H1 (cell line): ENCODE results near the gene PAXIP1. TPM values are rescaled to one million over a fixed set of nuclear protein-coding genes. Genes with fewer than 3 reads are reported as not detected.
A peak's percentile ranks its signal among the peaks of the same experiment; 100 is the strongest.

Experiments used
- CTCF ChIA-PET: fragments of 300-600 bp; sonication (Branson Sonifier 250); formaldehyde crosslinking; loops from one replicate; lab custom pipeline; 2021; ENCODE audit not compliant: partially characterized antibody; lab: Charles Lee
- POLR2A ChIA-PET: fragments of 300-600 bp; sonication (Branson Sonifier 250); formaldehyde crosslinking; loops from one replicate; lab custom pipeline; 2021; ENCODE audit warnings: inconsistent platforms; ENCODE audit not compliant: partially characterized antibody; lab: Charles Lee
- DNase-seq, 2 experiments: peaks; one replicate each; pipeline versions ENCODE4 v3.0.0 to v3.0.0-alpha.2; 2010 to 2022; ENCODE audit warnings: low spot score in 2 of 2, low read depth in 1 of 2, mixed read lengths in 1 of 2
- FAIRE-seq: peaks from 2 replicates; lab custom pipeline; 2011; peaks lifted over from hg19 to GRCh38; lab: Jason Lieb, UNC
- H2AFZ ChIP-seq: 2 replicates; pipeline ENCODE4 v1.8.1; 2012; ENCODE audit warnings: low read length, inconsistent platforms
- H2AK5ac ChIP-seq: 2 replicates; pipeline ENCODE4 v1.6.1; 2013; ENCODE audit warnings: low read depth, low read length
- H2BK120ac ChIP-seq: replicated peaks from 2 replicates; pipeline ENCODE3; 2013; ENCODE audit warnings: low read depth, low read length, inconsistent platforms
- H2BK12ac ChIP-seq: 2 replicates; pipeline ENCODE4 v1.6.1; 2013; ENCODE audit warnings: low read depth, low read length
- H2BK15ac ChIP-seq: 2 replicates; pipeline ENCODE4 v1.6.1; 2013; ENCODE audit warnings: low read length
- H2BK20ac ChIP-seq: 2 replicates; pipeline ENCODE4 v1.6.1; 2013; ENCODE audit warnings: low read length
- H2BK5ac ChIP-seq: 2 replicates; pipeline ENCODE4 v1.6.1; 2013; ENCODE audit warnings: low read depth, low read length
- H3K14ac ChIP-seq: 2 replicates; pipeline ENCODE4 v1.6.1; 2013; ENCODE audit warnings: inconsistent platforms; ENCODE audit not compliant: insufficient read length
- H3K18ac ChIP-seq: 2 replicates; pipeline ENCODE4 v1.6.1; 2013; ENCODE audit warnings: low read length; ENCODE audit errors: extremely low read depth
- H3K23ac ChIP-seq: 2 replicates; pipeline ENCODE4 v1.6.1; 2013; ENCODE audit warnings: inconsistent platforms; ENCODE audit not compliant: insufficient read length
- H3K23me2 ChIP-seq: 2 replicates; pipeline ENCODE4 v1.6.1; 2013; ENCODE audit warnings: low read depth, low read length
- H3K27ac ChIP-seq: 2 replicates; pipeline ENCODE4 v1.6.1; 2011; ENCODE audit warnings: low read depth, low read length, inconsistent platforms
- H3K27me3 ChIP-seq, 4 experiments: replicated peaks in 1 of 4; 1 replicate in 1 of 4; 2 replicates in 3 of 4; pipeline versions ENCODE4 v1.6.1 to v1.8.1; 2011 to 2013; ENCODE audit warnings: low read length in 3 of 4, mild to moderate bottlenecking in 3 of 4, inconsistent platforms in 2 of 4, mixed read lengths in 2 of 4, moderate library complexity in 1 of 4; ENCODE audit not compliant: control insufficient read depth in 3 of 4, insufficient read depth in 3 of 4; ENCODE audit errors: extremely low read depth in 1 of 4
- H3K36me3 ChIP-seq, 4 experiments: 2 replicates each; pipeline versions ENCODE4 v1.6.1 to v1.8.1; 2011 to 2013; ENCODE audit warnings: mild to moderate bottlenecking in 4 of 4, low read length in 3 of 4, moderate library complexity in 2 of 4, control low read depth in 1 of 4, inconsistent platforms in 1 of 4; ENCODE audit not compliant: insufficient read depth in 4 of 4, control insufficient read depth in 2 of 4
- H3K4ac ChIP-seq: replicated peaks from 2 replicates; pipeline ENCODE3; 2013; ENCODE audit warnings: low read length, low read depth, mixed read lengths, inconsistent platforms; ENCODE audit not compliant: insufficient read length
- H3K4me1 ChIP-seq, 4 experiments: replicated peaks in 1 of 4; 1 replicate in 1 of 4; 2 replicates in 3 of 4; pipeline versions ENCODE4 v1.6.1 to v1.8.1; 2011 to 2013; ENCODE audit warnings: low read length in 3 of 4, inconsistent platforms in 2 of 4, mixed read lengths in 1 of 4; ENCODE audit not compliant: insufficient read depth in 4 of 4, control insufficient read depth in 3 of 4
- H3K4me2 ChIP-seq, 2 experiments: 2 replicates each; pipeline versions ENCODE4 v1.6.1 to v1.8.1; 2011 to 2013; ENCODE audit warnings: low read depth in 2 of 2, low read length in 2 of 2, control low read depth in 1 of 2, inconsistent platforms in 1 of 2, mild to moderate bottlenecking in 1 of 2; ENCODE audit not compliant: insufficient read depth in 1 of 2
- H3K4me3 ChIP-seq, 4 experiments: fragments of 200-600, 300-600 bp in 1 of 4; sonication (generic), shearing (Covaris generic), sonication (Bioruptor Twin) in 1 of 4; 2 replicates each; pipeline versions ENCODE4 v1.5.1 to v1.8.1; 2011 to 2016; ENCODE audit warnings: low read length in 4 of 4, low read depth in 3 of 4, control low read depth in 2 of 4, inconsistent platforms in 2 of 4, mild to moderate bottlenecking in 2 of 4, mixed read lengths in 1 of 4, moderate library complexity in 1 of 4; ENCODE audit not compliant: insufficient read depth in 2 of 4; ENCODE audit errors: extremely low read depth in 1 of 4
- H3K56ac ChIP-seq: replicated peaks from 2 replicates; pipeline ENCODE3; 2013; ENCODE audit warnings: low read depth, mild to moderate bottlenecking, mixed read lengths, low read length, inconsistent platforms; ENCODE audit not compliant: insufficient read length
- H3K79me1 ChIP-seq: 2 replicates; pipeline ENCODE4 v1.6.1; 2013; ENCODE audit warnings: low read depth, low read length, control low read depth
- H3K79me2 ChIP-seq, 2 experiments: 2 replicates each; pipeline versions ENCODE4 v1.6.1 to v1.8.1; 2012 to 2013; ENCODE audit warnings: low read length in 2 of 2, mild to moderate bottlenecking in 2 of 2, inconsistent platforms in 1 of 2; ENCODE audit not compliant: insufficient read depth in 2 of 2, control insufficient read depth in 1 of 2
- H3K9ac ChIP-seq, 4 experiments: replicated peaks in 1 of 4; 1 replicate in 1 of 4; 2 replicates in 3 of 4; pipeline versions ENCODE4 v1.6.1 to v1.8.1; 2011 to 2013; ENCODE audit warnings: low read depth in 3 of 4, low read length in 3 of 4, control low read depth in 2 of 4, mild to moderate bottlenecking in 2 of 4, moderate library complexity in 2 of 4, inconsistent platforms in 1 of 4; ENCODE audit errors: extremely low read depth in 1 of 4
- H3K9me3 ChIP-seq, 2 experiments: 2 replicates each; pipeline versions ENCODE4 v1.6.1 to v1.8.1; 2012 to 2013; ENCODE audit warnings: mild to moderate bottlenecking in 2 of 2, moderate library complexity in 2 of 2, control low read depth in 1 of 2, inconsistent platforms in 1 of 2, low read depth in 1 of 2, low read length in 1 of 2, mixed read lengths in 1 of 2; ENCODE audit not compliant: insufficient read depth in 2 of 2
- H4K20me1 ChIP-seq, 2 experiments: replicated peaks in 1 of 2; 2 replicates each; pipeline versions ENCODE3 to v1.8.1; 2011 to 2013; ENCODE audit warnings: inconsistent platforms in 2 of 2, low read length in 2 of 2, mild to moderate bottlenecking in 1 of 2; ENCODE audit not compliant: insufficient read depth in 2 of 2, control insufficient read depth in 1 of 2
- H4K5ac ChIP-seq: 2 replicates; pipeline ENCODE4 v1.6.1; 2013; ENCODE audit warnings: low read length, low read depth, mixed read lengths, inconsistent platforms; ENCODE audit not compliant: insufficient read length
- H4K8ac ChIP-seq: 2 replicates; pipeline ENCODE4 v1.8.0; 2013; ENCODE audit warnings: mild to moderate bottlenecking, moderate library complexity, low read length, inconsistent platforms; ENCODE audit not compliant: insufficient read depth; ENCODE audit errors: extremely low read depth
- H4K91ac ChIP-seq: replicated peaks from 2 replicates; pipeline ENCODE3; 2013; ENCODE audit warnings: low read length, mixed read lengths, inconsistent platforms; ENCODE audit not compliant: insufficient read length
- BACH1 ChIP-seq: IDR thresholded peaks from 2 replicates; pipeline ENCODE4 v1.6.1; 2012; ENCODE audit warnings: low read length, improper control_type of control experiment
- BCL11A ChIP-seq, 2 experiments: IDR thresholded peaks; one replicate each; pipeline ENCODE4 v1.6.1; 2011; ENCODE audit warnings: low read depth in 2 of 2, low read length in 2 of 2, mild to moderate bottlenecking in 2 of 2
- BRCA1 ChIP-seq: IDR thresholded peaks from 2 replicates; pipeline ENCODE4 v1.6.1; 2012; ENCODE audit warnings: low read depth, low read length, improper control_type of control experiment
- HDAC2 ChIP-seq, 2 experiments: fragments of 300-600 bp in 1 of 2; sonication (generic) in 1 of 2; IDR thresholded peaks; 2 replicates each; pipeline ENCODE4 v1.6.1; 2011 to 2012; ENCODE audit warnings: low read depth in 2 of 2, low read length in 2 of 2, mild to moderate bottlenecking in 2 of 2, moderate library complexity in 2 of 2, borderline replicate concordance in 1 of 2, inconsistent platforms in 1 of 2
- NRF1 ChIP-seq: IDR thresholded peaks from 2 replicates; pipeline ENCODE4 v1.6.1; 2011; ENCODE audit warnings: mild to moderate bottlenecking, low read depth, low read length, improper control_type of control experiment
- POU5F1 ChIP-seq: IDR thresholded peaks from 2 replicates; pipeline ENCODE4 v1.6.1; 2011; ENCODE audit warnings: low read depth, mild to moderate bottlenecking, low read length, moderate library complexity
- SAP30 ChIP-seq: fragments of 300-600 bp; sonication (generic); IDR thresholded peaks from 2 replicates; pipeline ENCODE4 v1.7.1; 2012; ENCODE audit warnings: low read length, moderate library complexity, mild to moderate bottlenecking, inconsistent platforms; ENCODE audit not compliant: insufficient read depth, insufficient replicate concordance
- TAF7 ChIP-seq: optimal IDR thresholded peaks from 2 replicates; pipeline ENCODE3; 2011; ENCODE audit warnings: low read depth, mild to moderate bottlenecking, inconsistent platforms, low read length, moderate library complexity, borderline replicate concordance
- YY1 ChIP-seq: IDR thresholded peaks from 2 replicates; pipeline ENCODE4 v1.6.1; 2011; ENCODE audit warnings: low read depth, mild to moderate bottlenecking, low read length
- WGBS, 2 experiments: shearing (Covaris generic) in 1 of 2; methylation state at CpG; one replicate each; pipeline versions ENCODE4 v1.1.6 to v1.1.7; 2013 to 2015; ENCODE audit warnings: low lambda C conversion rate in 2 of 2, mixed read lengths in 2 of 2, inconsistent platforms in 1 of 2, low coverage in 1 of 2, missing lambda C conversion rate in 1 of 2; ENCODE audit not compliant: insufficient replicate concordance in 2 of 2, insufficient coverage in 1 of 2, insufficient read length in 1 of 2; ENCODE audit errors: extremely low coverage in 1 of 2, missing lambda C conversion rate in 1 of 2; 5-methylcytosine and 5-hydroxymethylcytosine counted together
- polyA plus RNA-seq, 7 experiments: library from polyadenylated mRNA; depleted of rRNA in 3 of 7; stranded (reverse) in 5 of 7; unstranded in 2 of 7; fragments of >200 nt in 5 of 7; fragments of 200-250 nt in 2 of 7; gene quantifications; 1 replicate in 5 of 7; 2 replicates in 1 of 7; 4 replicates in 1 of 7; pipeline versions ENCODE4 v1.2.1 to v1.2.3, GENCODE V29; 2011 to 2013; ENCODE audit warnings: missing spikeins in 2 of 7, mixed read lengths in 2 of 7
- total RNA-seq: library from RNA; stranded (reverse); fragmentation: NEBNext Ultra II Directional; extraction: Animal tissue kit (Norgen Biotek cat#: 25700); gene quantifications from 2 replicates; pipeline ENCODE4 v1.2.1, GENCODE V29; 2021

PAXIP1 gene
- total and polyA plus RNA-seq, 2 of the 8 experiments (the other 6 are each of a cell fraction or from before 2014, with no cell fraction given): 32.4 to 32.8 TPM

GRCh38 chr7:154929006-154929726 lies 73.8 kb downstream of the PAXIP1 start:
- Histone ChIP-seq H4K5ac (no peak overlapping the region), H3K4me3 (no peak overlapping the region), H3K36me3 (peaks cover 0 to 5% (median 0%) of the 10 kb centered on the region in 4 experiments; a peak in 2 of 8 replicates), H2BK12ac (no peak overlapping the region), H4K91ac (peak overlapping the region; percentile 1), H3K23me2 (no peaks in the 10 kb centered on the region), H3K4me2 (no peak overlapping the region), H2BK120ac (no peak overlapping the region), H3K4me1 (peaks cover 0 to 6% (median 4%) of the 10 kb centered on the region in 4 experiments; a peak in 5 of 7 replicates), H3K27me3 (no peaks in the 10 kb centered on the region), H3K18ac (no peak overlapping the region), H3K56ac (no peak overlapping the region), H3K9me3 (peaks cover 15 to 18% of the 10 kb centered on the region in 2 experiments), H3K79me1 (no peaks in the 10 kb centered on the region), H4K8ac (peak overlapping the region; percentile 89; the same call in 1 of the 2 replicates), H2AK5ac (no peak overlapping the region), H2AFZ (peak overlapping the region; percentile 55; the same call in 1 of the 2 replicates), H3K4ac (no peak overlapping the region), H2BK5ac (no peak overlapping the region), H3K14ac (no peak overlapping the region), H3K9ac (no peak overlapping the region), H2BK20ac (no peak overlapping the region), H3K79me2 (no peaks in the 10 kb centered on the region), H3K23ac (no peak overlapping the region), H2BK15ac (no peak overlapping the region)
- no peak for FAIRE-seq
- no peak for DNase-seq
- ChIA-PET CTCF (interaction anchor here (0.6 to 5.1 kb wide), 9 partner anchors 11 to 605 kb away, joined by 3 to 58 read pairs (median 5); no protein-coding TSS in a partner anchor), POLR2A (interaction anchor here (0.6 to 1.0 kb wide), 2 partner anchors 14 to 24 kb away, joined by 3 read pairs; no protein-coding TSS in a partner anchor)
- WGBS, 2 experiments: 86% methylated on average over 9 of the region's 9 CpGs; no CpG with 5 or more reads in 1 of the 2 experiments
- TF ChIP-seq HDAC2 (IDR thresholded peaks at IDR 0.05; ENCODE audit: borderline replicate concordance in 1 of 2, low read depth in 2 of 2, low read length in 2 of 2): no peak
- no peak for TF ChIP-seq BRCA1
- no peak for TF ChIP-seq YY1
- TF ChIP-seq POU5F1: no peak
- no peak for TF ChIP-seq BACH1
- no peak for TF ChIP-seq SAP30
- TF ChIP-seq BCL11A (IDR thresholded peaks at IDR 0.05; ENCODE audit: low read depth in 2 of 2, low read length in 2 of 2): no peak
- TF ChIP-seq TAF7: no peak
- TF ChIP-seq NRF1: no peak
- TF ChIP-seq, all 59 proteins: peak for 0
- Histone ChIP-seq H4K20me1 (no peaks in the 10 kb centered on the region), H3K27ac (no peak overlapping the region)
